ENCODE measurements around the gene PXT1. TPM values are rescaled to one million over a fixed set of nuclear protein-coding genes. Genes with fewer than 3 reads are reported as not detected.

PXT1 gene

DNA sequence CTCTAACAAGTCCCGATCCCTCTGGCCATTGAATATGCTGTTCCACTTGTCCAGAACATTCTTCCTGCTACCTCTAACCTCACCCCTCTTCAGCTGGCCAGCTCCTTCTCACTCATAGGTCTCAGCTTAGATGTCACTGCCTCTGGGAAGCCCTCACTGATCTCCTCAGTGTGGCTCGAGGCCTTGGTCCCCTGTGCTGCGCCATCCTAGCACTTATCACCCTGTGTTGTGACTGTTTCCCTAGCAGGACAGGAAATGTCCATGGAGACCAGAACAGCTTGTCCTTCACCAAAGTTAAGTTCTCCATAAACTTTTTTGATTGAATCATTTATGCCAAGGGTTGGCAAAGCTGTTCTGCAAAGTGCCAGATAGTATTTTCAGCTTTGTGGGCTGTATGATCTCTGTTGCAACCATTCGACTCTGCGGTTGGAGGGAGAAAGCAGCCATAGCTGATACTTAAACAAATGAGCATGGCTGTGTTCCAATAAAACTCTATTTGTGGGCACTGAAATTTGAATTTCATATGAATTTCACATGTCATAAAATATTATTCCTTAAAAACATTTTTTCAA is 99.5 kb downstream of the PXT1 start:
- Histone ChIP-seq H2BK12ac (ENCODE audit: low read length) (no peak overlapping the region), H3K9me3 (replicated peaks in 1 of 2; ENCODE audit: control insufficient read depth in 2 of 2, insufficient read depth in 1 of 2, low read depth in 1 of 2, low read length in 2 of 2) (no peaks in the 10 kb centered on the region), H2BK5ac (ENCODE audit: low read length) (no peak overlapping the region), H3K9ac (ENCODE audit: low read depth, low read length, poor library complexity) (no peak overlapping the region), H3K18ac (ENCODE audit: low read length) (no peak overlapping the region), H2AK5ac (ENCODE audit: low read depth, low read length) (no peak overlapping the region), H4K91ac (ENCODE audit: low read depth, low read length, poor library complexity) (no peak overlapping the region), H3K4me1 (ENCODE audit: control insufficient read depth in 2 of 2, insufficient read depth in 1 of 2, low read depth in 1 of 2, low read length in 2 of 2) (peaks cover 2 to 9% of the 10 kb centered on the region in 2 donors), H3K79me1 (ENCODE audit: low read depth, low read length) (no peaks in the 10 kb centered on the region), H2AFZ (ENCODE audit: low read length) (no peak overlapping the region), H3K4me2 (ENCODE audit: insufficient read depth, low read length, poor library complexity, severe bottlenecking) (no peak overlapping the region), H2BK120ac (ENCODE audit: low read depth, low read length) (no peak overlapping the region), H3K4ac (ENCODE audit: low read length) (no peak overlapping the region), H2BK15ac (ENCODE audit: low read length) (no peak overlapping the region), H3K23ac (ENCODE audit: low read depth, low read length, poor library complexity) (no peak overlapping the region), H3K14ac (ENCODE audit: low read length) (no peak overlapping the region), H4K8ac (ENCODE audit: low read depth, low read length) (no peak overlapping the region), H3K27me3 (ENCODE audit: control insufficient read depth in 3 of 3, insufficient read depth in 3 of 3, low read depth in 1 of 3, low read length in 3 of 3) (peaks cover 0 to 38% (median 6%) of the 10 kb centered on the region in 3 experiments), H3K27ac (replicated peaks; ENCODE audit: low read length) (no peak overlapping the region), H3K4me3 (ENCODE audit: low read length in 2 of 2) (no peak overlapping the region), H3K36me3 (replicated peaks in 1 of 2; ENCODE audit: control insufficient read depth in 2 of 2, insufficient read depth in 2 of 2, low read length in 2 of 2) (no peaks in the 10 kb centered on the region)
- no peak for DNase-seq (ENCODE audit: low spot score)
- WGBS, 2 donors (ENCODE audit: extremely low coverage in 2 of 2, insufficient read length in 2 of 2, insufficient replicate concordance in 1 of 2), result no CpG with 5 or more reads among the region's 5 CpGs

DNA sequence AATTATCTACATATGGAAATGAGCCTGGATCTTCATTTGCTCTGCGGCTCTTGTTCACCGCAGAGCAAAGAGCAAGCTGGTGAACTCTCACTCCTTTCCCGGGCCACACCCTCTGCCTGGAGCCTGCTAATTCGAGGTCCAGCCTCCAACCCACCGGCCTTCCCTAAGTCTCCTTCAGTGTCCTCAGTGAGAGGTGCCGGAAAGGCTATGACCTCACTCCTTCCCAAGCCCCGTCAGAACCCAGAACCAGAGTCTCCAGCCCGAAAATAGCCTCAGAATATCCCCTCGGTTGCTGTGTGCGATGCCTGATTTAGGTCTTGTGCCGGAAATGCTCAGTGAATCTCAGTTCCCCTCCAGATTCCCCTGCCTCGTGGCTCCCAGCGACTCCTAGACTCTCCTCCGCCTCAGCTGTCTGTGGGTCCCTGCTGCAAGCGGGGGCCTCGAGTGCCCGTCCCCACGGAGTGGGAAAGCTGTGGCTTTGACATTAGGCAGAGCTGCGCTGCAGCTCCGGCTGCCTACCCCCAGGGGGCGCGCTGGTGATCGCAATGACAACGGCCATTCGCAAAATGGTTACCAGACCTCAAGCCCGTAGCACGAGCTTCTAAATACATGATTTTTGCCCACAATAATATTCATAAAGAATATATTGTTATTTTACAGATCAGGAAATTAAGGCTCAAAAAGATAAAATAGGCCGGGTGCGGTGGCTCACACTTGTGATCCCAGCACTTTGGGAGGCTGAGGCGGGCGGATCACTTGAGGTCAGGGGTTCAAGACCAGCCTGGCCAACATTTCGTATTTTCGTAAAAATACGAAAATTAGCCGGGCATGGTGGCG is 101.8 kb downstream of the PXT1 start:
- Histone ChIP-seq H2AK5ac (ENCODE audit: low read depth, low read length) (no peak overlapping the region), H3K4me2 (ENCODE audit: insufficient read depth, low read length, poor library complexity, severe bottlenecking) (peak overlapping the region; percentile 51), H3K9ac (ENCODE audit: low read depth, low read length, poor library complexity) (no peak overlapping the region), H3K18ac (ENCODE audit: low read length) (peak overlapping the region; percentile 78), H3K27me3 (ENCODE audit: control insufficient read depth in 3 of 3, insufficient read depth in 3 of 3, low read depth in 1 of 3, low read length in 3 of 3) (peaks cover 0 to 39% (median 6%) of the 10 kb centered on the region in 3 experiments), H2BK15ac (ENCODE audit: low read length) (no peak overlapping the region), H3K4me1 (ENCODE audit: control insufficient read depth in 2 of 2, insufficient read depth in 1 of 2, low read depth in 1 of 2, low read length in 2 of 2) (peaks cover 2 to 6% of the 10 kb centered on the region in 2 donors), H3K4ac (ENCODE audit: low read length) (no peak overlapping the region), H3K79me1 (ENCODE audit: low read depth, low read length) (no peaks in the 10 kb centered on the region), H4K91ac (ENCODE audit: low read depth, low read length, poor library complexity) (no peak overlapping the region), H3K14ac (ENCODE audit: low read length) (no peak overlapping the region), H3K4me3 (ENCODE audit: low read length in 2 of 2) (peak overlapping the region in 1 of 2 donors; percentile 4), H3K23ac (ENCODE audit: low read depth, low read length, poor library complexity) (no peak overlapping the region), H3K27ac (replicated peaks; ENCODE audit: low read length) (no peak overlapping the region), H3K9me3 (replicated peaks in 1 of 2; ENCODE audit: control insufficient read depth in 2 of 2, insufficient read depth in 1 of 2, low read depth in 1 of 2, low read length in 2 of 2) (no peaks in the 10 kb centered on the region), H2BK120ac (ENCODE audit: low read depth, low read length) (no peak overlapping the region), H2BK5ac (ENCODE audit: low read length) (no peak overlapping the region), H2AFZ (ENCODE audit: low read length) (peak overlapping the region; percentile 83), H3K36me3 (replicated peaks in 1 of 2; ENCODE audit: control insufficient read depth in 2 of 2, insufficient read depth in 2 of 2, low read length in 2 of 2) (no peaks in the 10 kb centered on the region), H4K8ac (ENCODE audit: low read depth, low read length) (no peak overlapping the region), H2BK12ac (ENCODE audit: low read length) (no peak overlapping the region)
- no CpG with 5 or more reads among the region's 36 CpGs for WGBS, 2 donors (ENCODE audit: extremely low coverage in 2 of 2, insufficient read length in 2 of 2, insufficient replicate concordance in 1 of 2)
- DNase-seq (ENCODE audit: low spot score), result peak; percentile 45

Small RNA genes lying within 50 kb of the gene (small RNA-seq; reads per million reads assigned to genes)
- gene RN7SL502P (ENCODE audit: insufficient read depth), result not detected
